HG02610 (cell line): ENCODE measurements around the gene BPIFB3.
"Not testable (repeated sequence)": the region's sequence is repeated elsewhere in the genome, so short reads cannot be mapped to it uniquely, and the experiment has no call there.

Experiments used
- ATAC-seq: cut with Tn5 transposase; IDR thresholded peaks from one replicate; pipeline ENCODE4 v1.9.1; 2021; ENCODE audit warnings: mild to moderate bottlenecking, moderate library complexity; ENCODE audit not compliant: unreplicated experiment

Gene BPIFB3

DNA sequence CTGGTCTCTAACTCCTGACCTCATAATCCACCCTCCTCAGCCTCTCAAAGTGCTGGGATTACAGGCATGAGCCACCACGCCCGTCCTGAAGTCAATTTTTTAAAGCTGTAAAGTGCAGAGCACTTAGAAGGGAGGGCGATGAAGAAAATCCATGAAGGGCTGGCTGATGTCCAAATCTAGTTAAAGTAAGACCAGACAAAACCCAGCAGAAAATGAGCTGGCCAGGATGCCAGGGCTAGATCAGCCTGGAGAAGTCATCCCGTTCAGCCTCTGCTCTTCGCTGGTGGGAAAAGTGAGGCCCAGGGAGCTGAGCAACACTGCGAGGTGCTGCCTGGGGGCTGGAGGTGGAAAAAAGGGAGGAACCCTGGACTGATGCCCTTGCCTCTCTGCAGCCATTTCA, 28.8 kb downstream of the BPIFB3 start:
- ATAC-seq, result no peak

DNA sequence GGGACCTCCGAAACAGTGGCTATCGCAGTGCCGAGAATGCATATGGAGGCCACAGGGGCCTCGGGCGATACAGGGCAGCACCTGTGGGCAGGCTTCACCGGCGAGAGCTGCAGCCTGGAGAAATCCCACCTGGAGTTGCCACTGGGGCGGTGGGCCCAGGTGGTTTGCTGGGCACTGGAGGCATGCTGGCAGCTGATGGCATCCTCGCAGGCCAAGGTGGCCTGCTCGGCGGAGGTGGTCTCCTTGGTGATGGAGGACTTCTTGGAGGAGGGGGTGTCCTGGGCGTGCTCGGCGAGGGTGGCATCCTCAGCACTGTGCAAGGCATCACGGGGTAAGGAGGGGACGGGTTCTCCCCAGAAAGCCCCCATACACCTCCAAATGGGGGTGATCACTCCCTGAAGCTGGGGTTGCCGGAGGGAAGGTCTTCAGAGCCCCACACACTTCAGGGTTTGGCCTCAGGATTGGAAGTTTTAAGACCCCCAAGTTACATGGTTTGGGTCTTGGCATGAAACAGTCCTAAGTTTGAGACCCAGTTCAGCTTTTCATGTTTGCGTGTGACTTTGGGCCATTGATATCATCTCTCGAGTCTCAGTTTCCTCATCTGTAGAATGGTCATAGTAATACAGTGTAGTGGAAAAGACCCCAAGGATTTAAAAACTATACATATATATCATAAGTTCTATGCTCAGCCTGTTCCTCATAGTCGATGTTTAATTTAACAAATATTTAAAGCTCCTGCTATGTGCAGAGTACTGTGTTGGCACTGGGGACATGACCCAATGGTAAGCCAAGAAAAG, 30.0 kb downstream of the BPIFB3 start:
- no peak for ATAC-seq

DNA sequence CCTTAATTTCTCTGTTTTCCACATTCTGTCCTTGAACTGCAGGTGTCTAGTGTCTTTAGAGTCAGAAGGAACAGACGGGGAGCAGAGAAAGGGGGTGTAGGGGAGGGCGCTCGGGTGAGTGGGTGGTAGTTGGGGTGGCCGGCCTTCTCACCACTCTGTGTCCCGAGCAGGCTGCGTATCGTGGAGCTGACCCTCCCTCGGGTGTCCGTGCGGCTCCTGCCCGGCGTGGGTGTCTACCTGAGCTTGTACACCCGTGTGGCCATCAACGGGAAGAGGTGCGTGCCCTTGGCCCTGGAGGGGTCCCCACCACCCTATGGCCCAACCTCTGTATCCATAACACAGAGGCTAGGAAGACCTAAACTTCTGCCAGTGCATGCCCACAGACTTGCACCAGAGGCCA, 31.0 kb downstream of the BPIFB3 start:
- no peak for ATAC-seq

DNA sequence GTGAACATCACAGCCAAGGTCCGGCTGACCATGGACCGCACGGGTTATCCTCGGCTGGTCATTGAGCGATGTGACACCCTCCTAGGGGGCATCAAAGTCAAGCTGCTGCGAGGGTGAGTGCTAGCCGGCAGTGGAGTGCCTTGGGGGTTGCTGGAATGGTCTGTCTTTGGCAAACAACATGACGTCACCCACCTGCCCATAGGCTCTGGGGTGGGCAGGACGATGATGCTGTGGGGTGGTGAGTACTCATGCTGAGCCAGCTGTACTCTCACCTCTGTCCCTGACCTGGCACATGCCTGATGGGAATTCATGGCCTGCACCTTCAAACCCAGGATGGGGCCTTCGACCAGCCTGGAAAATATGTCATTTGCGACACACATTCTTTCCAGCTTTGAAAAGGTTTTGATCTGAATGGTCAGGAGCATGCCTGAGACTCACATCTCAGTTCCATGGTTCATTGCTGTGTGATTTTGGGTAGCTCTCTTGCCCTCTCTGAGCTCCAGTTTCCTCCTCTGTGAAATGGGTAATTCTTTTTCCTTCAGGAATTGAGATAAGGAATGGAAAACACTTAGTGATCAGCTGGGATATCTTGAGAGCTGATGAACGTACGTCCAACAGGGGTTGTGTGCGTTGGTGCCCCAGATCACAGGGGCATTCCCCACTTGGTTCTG, 32.5 kb downstream of the BPIFB3 start:
- ATAC-seq, result no peak

DNA sequence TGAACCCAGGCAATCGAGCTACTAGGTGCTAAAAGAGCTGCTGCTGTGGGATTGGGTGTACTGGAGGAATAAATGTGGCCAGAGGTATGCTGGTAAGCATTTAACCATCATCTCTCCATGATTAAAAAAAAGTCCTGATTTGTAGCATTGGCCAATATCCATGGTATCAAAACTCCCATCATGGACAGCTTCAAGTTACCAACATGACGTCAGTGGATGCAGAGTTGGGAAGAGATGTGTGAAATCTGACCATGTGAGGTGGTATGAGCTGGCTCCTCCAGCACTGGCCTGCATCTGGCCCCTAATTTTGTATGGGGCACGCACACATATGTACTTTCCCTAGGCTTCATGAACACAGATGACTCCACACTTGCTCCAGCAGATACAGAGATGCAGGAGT, 37.4 kb downstream of the BPIFB3 start:
- ATAC-seq, result no peak

DNA sequence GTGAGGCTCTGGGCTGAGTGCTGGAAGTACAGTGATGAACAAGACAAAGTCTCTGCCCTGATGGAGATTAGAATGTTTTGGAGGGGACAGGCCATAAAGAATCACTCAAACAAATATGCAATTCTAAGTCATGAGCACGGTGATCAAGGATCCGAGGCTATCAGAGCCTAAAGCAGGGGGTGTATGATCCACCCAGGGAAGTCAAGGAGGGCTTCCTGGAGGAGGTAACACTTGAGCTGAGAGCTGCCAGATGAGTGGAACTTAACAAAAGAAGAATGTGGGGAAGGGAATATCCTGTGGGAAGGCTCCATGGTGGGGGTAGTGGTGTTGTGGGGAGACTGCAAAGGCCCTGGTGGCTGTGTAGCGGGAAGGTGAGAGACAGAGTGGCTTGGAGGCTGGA, 38.0 kb downstream of the BPIFB3 start:
- ATAC-seq, result no peak

DNA sequence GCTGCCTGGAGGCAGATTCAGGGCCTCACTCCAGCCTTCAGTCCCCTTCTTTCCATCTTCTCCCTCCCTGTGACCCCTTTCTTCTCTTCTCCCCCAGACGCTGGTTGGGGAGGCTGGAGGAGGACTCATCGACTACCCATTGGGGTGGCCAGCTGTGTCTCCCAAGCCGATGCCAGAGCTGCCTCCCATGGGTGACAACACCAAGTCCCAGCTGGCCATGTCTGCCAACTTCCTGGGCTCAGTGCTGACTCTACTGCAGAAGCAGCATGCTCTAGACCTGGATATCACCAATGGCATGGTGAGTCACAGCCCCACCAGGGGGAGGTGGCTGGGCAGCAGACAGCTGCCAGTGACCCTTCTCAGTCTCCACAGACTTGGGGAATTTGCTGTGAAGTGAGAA, 38.7 kb downstream of the BPIFB3 start:
- no peak for ATAC-seq

DNA sequence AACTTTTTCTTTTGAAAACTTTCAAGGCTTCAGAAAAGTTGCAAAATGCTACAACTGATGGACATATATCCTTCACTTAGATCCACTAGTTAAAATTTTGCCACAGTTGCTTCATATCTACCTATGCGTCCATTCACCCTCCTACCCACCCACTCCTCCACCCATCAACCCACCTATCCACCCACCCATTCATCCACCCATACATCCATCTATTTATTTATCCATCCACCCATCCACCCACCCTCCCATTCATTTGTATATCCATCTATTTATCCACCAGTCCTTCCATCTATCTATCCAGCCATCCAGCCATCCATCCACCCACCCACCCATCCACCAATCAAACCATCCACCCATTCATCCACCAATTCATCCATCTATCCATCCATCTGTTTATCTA, 39.4 kb downstream of the BPIFB3 start:
- ATAC-seq, result no peak

DNA sequence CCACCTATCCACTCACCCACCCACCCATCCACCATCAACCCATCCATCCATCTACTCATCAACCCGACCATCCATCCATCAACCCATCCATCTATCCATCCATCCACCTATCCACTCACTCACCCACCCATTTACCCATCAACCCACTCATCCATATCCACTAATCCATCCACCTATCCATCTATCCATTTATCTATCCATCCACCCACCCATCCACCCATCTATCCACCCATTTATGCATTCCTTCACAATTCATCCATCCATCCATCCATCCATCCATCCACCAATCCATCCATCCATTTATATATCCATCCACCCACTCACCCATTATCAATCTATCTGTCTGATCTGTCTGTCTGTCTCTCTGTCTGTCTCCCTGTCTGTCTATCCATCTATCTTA, 39.9 kb downstream of the BPIFB3 start:
- no peak for ATAC-seq

DNA sequence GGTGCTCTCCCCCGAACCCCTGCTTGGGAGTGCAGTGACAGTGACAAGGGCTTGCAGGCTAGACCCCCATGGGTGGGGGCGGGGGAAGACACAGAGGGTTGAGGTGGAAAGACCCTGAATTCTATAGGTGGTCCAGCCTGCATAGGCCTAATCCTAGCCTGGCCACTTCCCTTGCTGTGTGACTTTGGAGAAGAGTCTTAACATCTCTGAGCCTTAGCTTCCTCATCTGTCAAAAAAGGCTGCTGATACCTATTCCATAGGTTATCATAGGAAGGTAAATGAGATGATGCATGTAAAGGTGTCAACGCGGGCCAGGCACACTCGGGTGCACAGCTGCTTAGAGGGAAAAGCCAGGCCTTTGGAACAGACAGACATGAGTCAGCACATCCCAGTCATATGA, 41.5 kb downstream of the BPIFB3 start:
- no peak for ATAC-seq

DNA sequence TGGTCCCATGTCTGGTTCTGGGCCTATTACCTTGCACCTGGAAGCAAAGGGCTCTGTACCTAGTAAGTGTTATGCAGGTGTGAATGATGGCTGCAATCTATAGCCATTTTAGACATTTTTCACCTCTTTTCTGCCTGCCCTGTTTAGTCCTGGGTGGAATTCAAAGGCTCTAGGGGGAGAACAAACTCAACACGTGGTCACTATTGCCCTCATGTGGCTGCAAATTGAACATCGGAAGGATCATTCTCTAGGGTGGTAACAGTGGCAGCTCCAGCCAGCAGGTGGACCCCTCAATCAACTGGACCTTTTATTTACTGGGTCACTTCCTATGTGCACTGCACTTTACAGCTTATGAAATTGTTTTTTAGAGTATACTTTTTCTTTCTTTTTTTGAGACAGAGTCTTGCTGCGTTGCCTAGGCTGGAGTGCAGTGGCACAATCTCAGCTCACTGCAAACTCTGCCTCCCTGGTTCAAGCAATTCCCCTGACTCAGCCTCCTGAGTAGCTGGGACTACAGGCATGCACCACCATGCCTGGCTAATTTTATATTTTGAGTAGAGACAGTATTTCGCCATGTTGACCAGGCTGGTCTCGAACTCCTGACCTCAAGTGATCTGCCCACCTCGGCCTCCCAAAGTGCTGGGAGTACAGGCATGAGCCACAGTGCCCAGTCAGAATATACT, 42.3 kb downstream of the BPIFB3 start:
- not testable (repeated sequence) for ATAC-seq

DNA sequence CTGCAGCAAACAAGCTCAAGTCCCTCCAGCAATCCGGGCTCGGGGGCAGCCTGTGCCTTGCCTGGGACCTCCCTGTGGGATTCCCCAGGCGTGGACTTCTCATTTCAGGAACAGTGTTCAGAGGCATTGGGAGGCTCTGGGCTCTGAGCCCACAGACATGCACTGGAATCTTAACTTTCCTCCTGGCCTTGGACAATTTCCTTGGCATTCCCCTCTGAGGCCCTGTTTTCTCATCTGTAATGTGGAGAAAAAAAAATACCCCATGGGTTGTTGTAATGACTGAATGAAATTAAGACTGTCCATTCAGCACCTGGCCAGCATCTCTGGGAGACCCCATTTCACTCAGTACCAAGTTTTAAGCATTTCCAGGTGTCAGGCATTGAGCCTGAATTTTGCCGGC, 43.3 kb downstream of the BPIFB3 start:
- ATAC-seq, result no peak

DNA sequence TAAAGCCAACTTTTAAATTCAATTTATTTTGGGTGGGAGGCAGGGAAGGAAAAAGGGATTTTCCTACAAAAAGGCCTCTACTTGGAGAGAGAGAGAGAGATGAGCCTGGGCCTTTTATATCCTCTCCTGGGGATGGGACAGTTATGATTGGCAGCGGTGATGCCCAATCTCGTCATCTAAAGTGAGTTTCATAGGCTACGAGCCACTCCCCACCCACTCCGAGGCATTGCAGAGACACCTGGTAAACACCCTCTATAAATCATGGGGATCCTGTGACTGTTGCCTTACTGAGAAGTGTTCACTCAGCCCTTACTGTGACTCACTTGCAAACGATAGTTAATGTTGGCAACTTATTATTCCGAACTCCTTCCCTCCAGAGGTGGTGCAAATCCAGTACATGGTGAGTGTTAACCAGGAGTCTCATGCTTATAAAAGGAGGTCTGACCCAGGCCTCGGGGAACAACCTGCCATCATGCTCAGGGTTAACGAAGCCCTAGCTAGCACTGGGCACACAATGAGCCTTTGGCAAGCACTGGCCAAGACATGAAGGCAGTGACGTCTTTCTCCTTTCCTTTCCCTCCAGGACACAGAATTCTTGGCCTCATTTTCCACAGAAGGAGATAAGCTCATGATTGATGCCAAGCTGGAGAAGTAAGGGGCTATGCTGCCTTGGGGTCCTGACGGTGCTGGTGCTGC, 46.3 kb downstream of the BPIFB3 start:
- no peak for ATAC-seq

DNA sequence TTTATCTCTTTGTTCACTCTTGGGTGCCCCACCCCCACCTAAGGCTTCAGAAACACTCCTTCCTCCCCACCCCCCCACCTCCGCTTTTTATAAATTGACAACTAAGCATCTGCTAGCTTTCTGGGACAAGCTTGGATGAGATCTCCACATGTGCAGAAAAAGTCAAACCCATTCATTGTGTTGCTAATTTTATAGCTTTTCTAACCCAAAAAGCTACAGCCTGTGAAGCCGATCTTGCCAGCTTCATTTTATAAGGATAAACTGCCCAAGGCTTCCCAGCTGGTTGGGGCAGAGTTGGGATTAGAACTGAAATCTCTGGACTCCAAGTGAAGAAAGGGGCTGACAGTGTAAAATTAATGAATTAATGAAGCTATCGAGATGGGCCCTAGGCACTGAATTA, 49.9 kb downstream of the BPIFB3 start:
- ATAC-seq, result no peak

DNA sequence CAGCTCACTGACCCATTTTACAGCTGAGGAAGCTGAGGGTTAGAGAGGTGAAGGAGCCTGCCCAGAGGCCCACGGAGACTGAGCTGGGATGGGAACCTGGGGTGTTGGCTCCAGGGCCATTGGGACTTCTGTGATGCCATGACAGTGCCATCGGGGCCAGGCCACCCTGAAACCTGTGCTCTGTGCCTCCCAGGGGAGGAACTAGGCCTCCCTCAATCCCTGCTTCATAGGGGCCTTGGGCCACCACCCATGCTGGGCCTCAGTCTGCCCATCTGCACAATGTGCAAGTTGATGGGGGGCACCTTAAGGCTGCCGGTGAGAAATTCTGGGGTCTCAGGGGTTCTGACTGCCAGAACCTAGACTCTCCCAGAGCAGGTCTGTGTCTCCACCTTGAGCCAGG, 50.6 kb downstream of the BPIFB3 start:
- ATAC-seq, result no peak

DNA sequence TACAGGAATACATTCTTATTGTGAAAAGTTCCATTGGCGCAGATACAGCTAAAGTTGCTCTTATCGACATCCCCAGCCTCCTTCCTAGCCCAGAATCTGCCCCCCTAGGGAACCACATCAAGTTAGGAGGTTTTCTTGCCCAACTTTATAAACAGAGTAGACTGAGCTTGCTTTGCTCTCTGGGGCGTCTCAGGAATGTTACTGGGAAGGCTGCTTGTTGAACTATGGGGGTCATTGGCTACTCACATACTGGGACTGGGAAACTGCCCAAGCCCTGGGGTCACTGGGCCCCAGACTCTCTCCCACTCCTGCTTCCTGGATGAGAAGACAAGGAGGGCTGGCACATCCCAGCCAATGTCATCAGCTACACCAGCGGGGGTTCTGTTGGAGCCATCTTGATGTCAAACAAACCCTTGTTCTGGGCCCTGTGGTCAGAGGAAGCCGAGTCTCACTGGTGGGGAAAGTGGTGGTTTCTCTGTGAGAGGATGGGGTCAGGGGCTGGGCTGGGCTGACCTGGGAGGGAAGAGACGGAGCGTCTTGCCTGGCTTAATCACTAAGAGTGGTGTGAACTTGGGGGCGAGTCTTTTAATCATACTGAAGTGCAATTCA, 51.7 kb downstream of the BPIFB3 start:
- no peak for ATAC-seq

DNA sequence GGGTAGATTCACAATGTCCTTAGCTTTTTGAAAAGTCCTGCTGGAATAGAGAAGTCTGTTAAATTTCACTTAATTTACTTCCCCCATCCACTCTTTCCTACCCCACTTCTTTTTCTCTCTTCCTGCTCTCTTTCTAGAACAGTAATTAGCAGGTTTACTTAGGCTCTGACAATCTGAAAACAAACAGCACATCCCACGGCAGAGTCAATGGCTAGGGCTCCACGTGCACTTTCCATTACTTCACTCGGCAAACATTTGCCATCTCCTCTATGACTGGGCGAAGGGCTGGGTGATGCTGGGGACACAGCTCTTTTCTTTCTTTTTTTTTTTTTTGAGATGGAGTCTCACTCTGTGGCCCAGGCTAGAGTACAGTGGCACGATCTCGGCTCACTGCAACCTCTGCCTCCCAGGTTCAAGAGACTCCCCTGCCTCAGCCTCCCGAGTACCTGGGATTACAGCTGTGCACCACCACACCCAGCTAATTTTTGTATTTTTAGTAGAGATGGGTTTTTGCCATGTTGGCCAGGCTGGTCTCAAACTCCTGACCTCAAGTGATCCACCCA, 52.4 kb downstream of the BPIFB3 start:
- ATAC-seq, result not testable (repeated sequence)

DNA sequence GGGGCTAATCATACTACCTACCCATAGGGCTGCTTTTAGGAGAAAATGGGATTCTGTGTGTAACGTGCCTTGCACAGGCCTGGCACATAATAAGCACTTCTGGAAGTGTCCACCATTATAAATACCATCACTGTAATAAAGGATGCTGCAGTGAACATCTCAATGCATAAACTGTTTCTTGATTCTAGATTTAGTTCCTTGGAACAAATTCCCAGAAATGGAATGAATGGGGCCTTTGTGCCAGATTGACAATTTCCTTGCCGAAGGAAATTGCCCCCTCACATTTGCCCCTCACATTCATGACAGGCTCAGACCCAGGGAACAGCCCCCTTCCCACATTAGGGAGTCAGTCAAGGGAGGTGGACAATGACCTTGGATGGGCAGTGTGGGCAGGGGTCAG, 55.0 kb downstream of the BPIFB3 start:
- ATAC-seq, result no peak

DNA sequence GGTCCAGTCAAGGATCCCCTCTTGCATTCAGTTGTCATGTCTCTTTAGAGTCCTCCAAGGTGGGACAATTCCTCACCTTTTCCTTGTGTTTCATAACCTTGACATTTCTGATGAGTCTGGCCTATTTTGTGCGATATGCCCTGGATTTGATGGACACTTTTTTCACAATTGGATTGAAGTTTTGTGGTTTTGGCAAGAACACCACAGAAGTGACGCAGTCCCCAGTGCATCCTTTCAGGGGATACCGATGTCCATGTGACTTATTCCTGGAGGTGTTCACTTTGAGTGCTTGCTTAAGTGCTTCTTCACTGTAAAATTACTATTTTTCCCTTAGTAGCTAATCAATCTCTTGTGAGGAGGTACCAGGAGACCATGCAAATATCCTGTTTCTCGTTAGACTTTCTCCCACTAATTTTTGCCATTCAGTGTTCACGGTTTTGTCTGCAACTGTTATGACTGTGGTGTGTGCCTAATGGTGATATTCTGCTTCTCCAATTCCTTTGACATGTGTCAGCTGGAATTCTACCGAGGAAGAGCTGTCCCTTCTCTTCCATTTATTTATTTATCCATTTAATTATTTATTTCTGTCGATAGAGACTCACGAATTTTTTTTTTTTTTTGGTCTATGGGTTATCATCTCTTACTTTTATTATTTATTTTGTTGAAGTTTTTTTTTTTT, 56.6 kb downstream of the BPIFB3 start:
- no peak for ATAC-seq

DNA sequence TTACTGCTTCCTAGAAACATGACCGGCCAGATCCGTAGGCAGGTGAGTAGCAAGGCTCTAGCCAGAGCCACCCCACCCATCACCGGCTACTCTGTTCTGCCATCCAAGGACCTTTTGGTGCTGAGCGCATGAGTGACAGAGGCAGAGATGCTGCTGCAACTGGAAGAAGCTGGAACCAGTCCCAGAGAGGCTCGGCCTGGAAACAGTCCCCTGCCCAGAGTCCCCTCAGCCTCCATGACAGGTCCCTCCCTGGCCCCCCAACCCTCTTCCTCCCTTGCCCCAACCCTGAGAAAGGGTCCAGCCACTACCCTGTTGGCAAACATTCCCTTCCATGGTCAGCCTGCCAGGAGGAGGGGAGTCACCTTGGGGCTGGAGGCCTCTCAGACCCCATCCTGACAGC, 57.6 kb downstream of the BPIFB3 start:
- no peak for ATAC-seq
